B cell (primary cell): Measurements from ENCODE around the gene TP53AIP1.

ENCODE experiments used
- CTCF ChIP-seq: fragments of 200-600 bp; IDR thresholded peaks from one replicate; pipeline ENCODE4 v1.8.0; 2022; ENCODE audit warnings: antibody characterized with exemption, mild to moderate bottlenecking
- EZH2 ChIP-seq: IDR thresholded peaks from 2 replicates; pipeline ENCODE4 v1.6.1; 2012; ENCODE audit warnings: borderline replicate concordance, low read depth, mild to moderate bottlenecking, moderate library complexity, low read length; ENCODE audit not compliant: insufficient read depth, poor library complexity, severe bottlenecking

- TF ChIP-seq CTCF = no peak
- TF ChIP-seq EZH2 = no peak
Observed at GRCh38 chr11:128947773-128948172, 5.1 kb upstream of the TP53AIP1 start.
